T-helper 2 cell (primary cell): ENCODE results near the gene IL1B.

Experiments used
- DNase-seq, 5 experiments: peaks; one replicate each; pipeline versions ENCODE4 v3.0.0 to v3.0.0-alpha.2; 2012 to 2022

Gene IL1B

GRCh38 chr2:112803691-112804521, 32.7 kb downstream of the IL1B start:
- DNase-seq: peak in 1 of 5 experiments; percentile 48

- DNase-seq: no peak
These were observed 35.5 kb downstream of the IL1B start for GRCh38 chr2:112800881-112801583.

- DNase-seq: no peak
These were observed 37.3 kb downstream of the IL1B start for GRCh38 chr2:112798979-112799975.

GRCh38 chr2:112796486-112796885, 40.1 kb downstream of the IL1B start:
- DNase-seq: no peak

GRCh38 chr2:112795774-112796173, 40.8 kb downstream of the IL1B start:
- no peak for DNase-seq

GRCh38 chr2:112794841-112795240, 41.7 kb downstream of the IL1B start:
- no peak for DNase-seq

GRCh38 chr2:112794131-112794733, 42.3 kb downstream of the IL1B start:
- DNase-seq: peak in 1 of 5 experiments; percentile 86

- DNase-seq: peak in 1 of 5 experiments; percentile 44
These were observed 43.1 kb downstream of the IL1B start for GRCh38 chr2:112793449-112793978.

GRCh38 chr2:112792419-112792818, 44.2 kb downstream of the IL1B start:
- no peak for DNase-seq

- DNase-seq: no peak
These were observed 44.8 kb downstream of the IL1B start for GRCh38 chr2:112791693-112792230.

GRCh38 chr2:112791019-112791418, 45.6 kb downstream of the IL1B start:
- DNase-seq: no peak

GRCh38 chr2:112790305-112790704, 46.3 kb downstream of the IL1B start:
- DNase-seq: no peak

- no peak for DNase-seq
These were observed 47.4 kb downstream of the IL1B start for GRCh38 chr2:112789186-112789585.

GRCh38 chr2:112788653-112789052, 47.9 kb downstream of the IL1B start:
- no peak for DNase-seq

- no peak for DNase-seq
These were observed 48.7 kb downstream of the IL1B start for GRCh38 chr2:112787729-112788393.

- no peak for DNase-seq
These were observed 49.3 kb downstream of the IL1B start for GRCh38 chr2:112787294-112787693.

- peak in 1 of 5 experiments; percentile 47 for DNase-seq
These were observed 52.1 kb downstream of the IL1B start, which contains the start of gene IL1A for GRCh38 chr2:112784199-112785189. Gene IL1A (minus strand): TSS chr2:112784493. CDS start chr2:112783770, 723 bp downstream.

- DNase-seq: no peak
These were observed 53.3 kb downstream of the IL1B start for GRCh38 chr2:112783187-112783714.

- no peak for DNase-seq
These were observed 54.3 kb downstream of the IL1B start for GRCh38 chr2:112782234-112782799.
